WTC11 (cell line): Measurements from ENCODE around the gene ANGPTL5. TPM values are rescaled to one million over a fixed set of nuclear protein-coding genes. Genes with fewer than 3 reads are reported as not detected.

Source experiments
- ATAC-seq: fragments of 200-7000 bp; cut with Tn5 transposase; 2 replicates; pipeline ENCODE4 v1.10.0; 2021; ENCODE audit warnings: mild to moderate bottlenecking, moderate library complexity
- CTCF ChIA-PET: fragments of 300-600 bp; sonication (Branson Sonifier 250); formaldehyde crosslinking; loops from one replicate; lab custom pipeline; 2021; ENCODE audit warnings: antibody characterized with exemption; lab: Charles Lee
- POLR2A ChIA-PET: fragments of 350-600 bp; sonication (Branson Sonifier 250); formaldehyde crosslinking; loops from one replicate; lab custom pipeline; 2021; ENCODE audit warnings: antibody characterized with exemption; lab: Charles Lee
- DNase-seq: peaks from one replicate; pipeline ENCODE4 v3.0.0; 2021; ENCODE audit warnings: low spot score
- H3K27ac Mint-ChIP-seq: 2 replicates; pipeline ENCODE4 v1.8.0; 2021; ENCODE audit warnings: mixed read lengths
- H3K27me3 Mint-ChIP-seq: 2 replicates; pipeline ENCODE4 v1.8.0; 2021; ENCODE audit warnings: low read depth, mild to moderate bottlenecking, moderate library complexity, mixed read lengths
- H3K36me3 Mint-ChIP-seq: 2 replicates; pipeline ENCODE4 v1.8.0; 2021; ENCODE audit warnings: mixed read lengths
- H3K4me1 Mint-ChIP-seq: 2 replicates; pipeline ENCODE4 v1.8.0; 2022; ENCODE audit warnings: mixed read lengths
- H3K4me3 Mint-ChIP-seq: 2 replicates; pipeline ENCODE4 v1.8.0; 2021; ENCODE audit warnings: mild to moderate bottlenecking, moderate library complexity, mixed read lengths
- H3K9me3 Mint-ChIP-seq: 2 replicates; pipeline ENCODE4 v1.8.0; 2021; ENCODE audit warnings: mixed read lengths
- ATF2 ChIP-seq: sonication (generic); formaldehyde crosslinking; IDR thresholded peaks from 2 replicates; pipeline ENCODE4 v1.8.1; 2022; ENCODE audit warnings: low read depth, missing genetic modification reagents, borderline replicate concordance
- ESRRA ChIP-seq: sonication (generic); formaldehyde crosslinking; IDR thresholded peaks from 2 replicates; pipeline ENCODE4 v1.8.1; 2022; ENCODE audit warnings: mild to moderate bottlenecking, missing genetic modification reagents, borderline replicate concordance
- ETV6 ChIP-seq: sonication (generic); formaldehyde crosslinking; IDR thresholded peaks from 2 replicates; pipeline ENCODE4 v1.8.1; 2022; ENCODE audit warnings: mild to moderate bottlenecking, missing genetic modification reagents
- GRHL2 ChIP-seq: fragments of 250-450 bp; sonication (Bioruptor Pico); IDR thresholded peaks from 2 replicates; pipeline ENCODE4 v1.8.0; 2022; ENCODE audit warnings: mild to moderate bottlenecking, moderate library complexity; ENCODE audit not compliant: insufficient replicate concordance, severe bottlenecking
- IRF1 ChIP-seq: sonication (generic); formaldehyde crosslinking; IDR thresholded peaks from 2 replicates; pipeline ENCODE4 v1.8.0; 2023; ENCODE audit warnings: missing genetic modification reagents
- NFATC4 ChIP-seq: fragments of 250-450 bp; sonication (Bioruptor Pico); IDR thresholded peaks from 2 replicates; pipeline ENCODE4 v1.9.0; 2021; ENCODE audit warnings: mild to moderate bottlenecking
- NR3C1 ChIP-seq: sonication (generic); formaldehyde crosslinking; conservative IDR thresholded peaks from 2 replicates; pipeline ENCODE4 v1.8.1; 2023; ENCODE audit warnings: low read depth, mild to moderate bottlenecking, missing genetic modification reagents
- SOX15 ChIP-seq: fragments of 250-450 bp; sonication (Bioruptor Pico); IDR thresholded peaks from 2 replicates; pipeline ENCODE4 v1.9.0; 2021; ENCODE audit warnings: mild to moderate bottlenecking
- SP1 ChIP-seq: sonication (generic); formaldehyde crosslinking; conservative IDR thresholded peaks from 2 replicates; pipeline ENCODE4 v1.8.1; 2022; ENCODE audit warnings: missing genetic modification reagents
- TCF7 ChIP-seq: sonication (generic); formaldehyde crosslinking; IDR thresholded peaks from 2 replicates; pipeline ENCODE4 v1.8.0; 2022; ENCODE audit warnings: mild to moderate bottlenecking, low read depth, missing genetic modification reagents, moderate library complexity
- ZBTB21 ChIP-seq: sonication (generic); formaldehyde crosslinking; IDR thresholded peaks from 2 replicates; pipeline ENCODE4 v1.8.1; 2023; ENCODE audit warnings: mild to moderate bottlenecking, missing genetic modification reagents, borderline replicate concordance
- ZNF121 ChIP-seq: sonication (generic); formaldehyde crosslinking; IDR thresholded peaks from 2 replicates; pipeline ENCODE4 v1.8.0; 2023; ENCODE audit warnings: missing genetic modification reagents
- ZNF138 ChIP-seq: sonication (generic); formaldehyde crosslinking; conservative IDR thresholded peaks from 2 replicates; pipeline ENCODE4 v1.8.1; 2022; ENCODE audit warnings: mild to moderate bottlenecking, moderate library complexity, missing genetic modification reagents
- ZNF219 ChIP-seq: sonication (generic); formaldehyde crosslinking; IDR thresholded peaks from 2 replicates; pipeline ENCODE4 v1.8.0; 2023; ENCODE audit warnings: missing genetic modification reagents, mild to moderate bottlenecking, borderline replicate concordance
- ZNF317 ChIP-seq: sonication (generic); formaldehyde crosslinking; IDR thresholded peaks from 2 replicates; pipeline ENCODE4 v1.8.1; 2023; ENCODE audit warnings: low read depth, mild to moderate bottlenecking, moderate library complexity, missing genetic modification reagents, borderline replicate concordance
- ZNF512 ChIP-seq: sonication (generic); formaldehyde crosslinking; IDR thresholded peaks from 2 replicates; pipeline ENCODE4 v1.8.1; 2022; ENCODE audit warnings: missing genetic modification reagents, borderline replicate concordance
- total RNA-seq: library from RNA; stranded (reverse); gene quantifications from 3 replicates; pipeline ENCODE4 v1.2.3, GENCODE V29; 2021
- TF ChIP-seq, protein P1 (sequence below): fragments of 250-450 bp; sonication (Bioruptor Pico); IDR thresholded peaks from 2 replicates; pipeline ENCODE4 v2.1.2; 2022; ENCODE audit warnings: mild to moderate bottlenecking, moderate library complexity
- TF ChIP-seq, protein P2 (sequence below): sonication (generic); formaldehyde crosslinking; IDR thresholded peaks from 2 replicates; pipeline ENCODE4 v1.8.1; 2023; ENCODE audit warnings: mild to moderate bottlenecking, missing genetic modification reagents, borderline replicate concordance
- TF ChIP-seq, protein P3 (sequence below): fragments of 250-450 bp; sonication (Bioruptor Pico); conservative IDR thresholded peaks from 2 replicates; pipeline ENCODE4 v1.9.0; 2021; ENCODE audit warnings: mild to moderate bottlenecking

The ANGPTL5 gene
- total RNA-seq, 1 experiment from 2014 or later = not detected

DNA sequence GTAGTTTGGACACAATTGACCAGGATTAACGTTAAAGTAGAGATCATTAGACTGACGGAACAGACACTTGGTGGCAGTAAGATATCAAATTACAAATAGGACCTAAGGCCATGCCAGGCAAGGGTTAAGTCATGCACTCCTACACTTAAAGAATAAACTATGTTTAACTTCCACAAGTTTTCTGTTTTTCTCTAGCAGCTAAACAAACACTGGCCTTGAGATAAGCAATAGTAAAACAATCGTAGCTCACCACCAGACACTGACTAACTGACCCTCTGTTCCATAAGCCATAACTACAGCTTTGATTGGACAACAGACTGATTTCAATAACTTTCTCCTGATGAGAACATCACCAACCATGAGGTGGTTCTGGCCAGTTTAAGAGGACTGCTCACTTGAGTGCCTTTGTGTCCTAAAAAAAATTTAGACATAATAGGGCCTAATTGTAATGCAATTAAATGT lies 3.5 kb downstream of the ANGPTL5 start:
- H3K4me3 Mint-ChIP-seq = no peak overlapping the region
- no peak for ATAC-seq
- H3K27me3 Mint-ChIP-seq = no peaks in the 10 kb centered on the region; the same call in 1 of the 2 replicates
- no peaks in the 10 kb centered on the region for H3K9me3 Mint-ChIP-seq
- ChIA-PET CTCF (interaction anchor here (0.8 to 1.0 kb wide), 2 partner anchors 33 to 95 kb away, joined by 3 read pairs; no protein-coding TSS in a partner anchor), POLR2A (no interaction called here)
- H3K36me3 Mint-ChIP-seq = no peaks in the 10 kb centered on the region
- TF ChIP-seq SP1 (CRISPR knock-in tag) = no peak
- TF ChIP-seq ESRRA = no peak
- TF ChIP-seq ZBTB21 (CRISPR knock-in tag) = no peak
- TF ChIP-seq ETV6 (CRISPR knock-in tag) = no peak
- TF ChIP-seq ATF2 (CRISPR knock-in tag) = no peak
- no peak for TF ChIP-seq SOX15
- no peak for TF ChIP-seq NFATC4 (CRISPR knock-in tag)
- no peak for TF ChIP-seq ZNF138 (CRISPR knock-in tag)
- no peak for TF ChIP-seq IRF1
- no peak for TF ChIP-seq TCF7 (CRISPR knock-in tag)
- no peak for TF ChIP-seq ZNF317 (CRISPR knock-in tag)
- TF ChIP-seq, protein P1, sequence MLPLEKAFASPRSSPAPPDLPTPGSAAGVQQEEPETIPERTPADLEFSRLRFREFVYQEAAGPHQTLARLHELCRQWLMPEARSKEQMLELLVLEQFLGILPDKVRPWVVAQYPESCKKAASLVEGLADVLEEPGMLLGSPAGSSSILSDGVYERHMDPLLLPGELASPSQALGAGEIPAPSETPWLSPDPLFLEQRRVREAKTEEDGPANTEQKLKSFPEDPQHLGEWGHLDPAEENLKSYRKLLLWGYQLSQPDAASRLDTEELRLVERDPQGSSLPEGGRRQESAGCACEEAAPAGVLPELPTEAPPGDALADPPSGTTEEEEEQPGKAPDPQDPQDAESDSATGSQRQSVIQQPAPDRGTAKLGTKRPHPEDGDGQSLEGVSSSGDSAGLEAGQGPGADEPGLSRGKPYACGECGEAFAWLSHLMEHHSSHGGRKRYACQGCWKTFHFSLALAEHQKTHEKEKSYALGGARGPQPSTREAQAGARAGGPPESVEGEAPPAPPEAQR (CRISPR knock-in tag) = no peak
- TF ChIP-seq, protein P2, sequence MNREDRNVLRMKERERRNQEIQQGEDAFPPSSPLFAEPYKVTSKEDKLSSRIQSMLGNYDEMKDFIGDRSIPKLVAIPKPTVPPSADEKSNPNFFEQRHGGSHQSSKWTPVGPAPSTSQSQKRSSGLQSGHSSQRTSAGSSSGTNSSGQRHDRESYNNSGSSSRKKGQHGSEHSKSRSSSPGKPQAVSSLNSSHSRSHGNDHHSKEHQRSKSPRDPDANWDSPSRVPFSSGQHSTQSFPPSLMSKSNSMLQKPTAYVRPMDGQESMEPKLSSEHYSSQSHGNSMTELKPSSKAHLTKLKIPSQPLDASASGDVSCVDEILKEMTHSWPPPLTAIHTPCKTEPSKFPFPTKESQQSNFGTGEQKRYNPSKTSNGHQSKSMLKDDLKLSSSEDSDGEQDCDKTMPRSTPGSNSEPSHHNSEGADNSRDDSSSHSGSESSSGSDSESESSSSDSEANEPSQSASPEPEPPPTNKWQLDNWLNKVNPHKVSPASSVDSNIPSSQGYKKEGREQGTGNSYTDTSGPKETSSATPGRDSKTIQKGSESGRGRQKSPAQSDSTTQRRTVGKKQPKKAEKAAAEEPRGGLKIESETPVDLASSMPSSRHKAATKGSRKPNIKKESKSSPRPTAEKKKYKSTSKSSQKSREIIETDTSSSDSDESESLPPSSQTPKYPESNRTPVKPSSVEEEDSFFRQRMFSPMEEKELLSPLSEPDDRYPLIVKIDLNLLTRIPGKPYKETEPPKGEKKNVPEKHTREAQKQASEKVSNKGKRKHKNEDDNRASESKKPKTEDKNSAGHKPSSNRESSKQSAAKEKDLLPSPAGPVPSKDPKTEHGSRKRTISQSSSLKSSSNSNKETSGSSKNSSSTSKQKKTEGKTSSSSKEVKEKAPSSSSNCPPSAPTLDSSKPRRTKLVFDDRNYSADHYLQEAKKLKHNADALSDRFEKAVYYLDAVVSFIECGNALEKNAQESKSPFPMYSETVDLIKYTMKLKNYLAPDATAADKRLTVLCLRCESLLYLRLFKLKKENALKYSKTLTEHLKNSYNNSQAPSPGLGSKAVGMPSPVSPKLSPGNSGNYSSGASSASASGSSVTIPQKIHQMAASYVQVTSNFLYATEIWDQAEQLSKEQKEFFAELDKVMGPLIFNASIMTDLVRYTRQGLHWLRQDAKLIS (CRISPR knock-in tag) = no peak
- TF ChIP-seq GRHL2 (CRISPR knock-in tag) = no peak
- no peak for TF ChIP-seq ZNF121 (CRISPR knock-in tag)
- TF ChIP-seq, protein P3, sequence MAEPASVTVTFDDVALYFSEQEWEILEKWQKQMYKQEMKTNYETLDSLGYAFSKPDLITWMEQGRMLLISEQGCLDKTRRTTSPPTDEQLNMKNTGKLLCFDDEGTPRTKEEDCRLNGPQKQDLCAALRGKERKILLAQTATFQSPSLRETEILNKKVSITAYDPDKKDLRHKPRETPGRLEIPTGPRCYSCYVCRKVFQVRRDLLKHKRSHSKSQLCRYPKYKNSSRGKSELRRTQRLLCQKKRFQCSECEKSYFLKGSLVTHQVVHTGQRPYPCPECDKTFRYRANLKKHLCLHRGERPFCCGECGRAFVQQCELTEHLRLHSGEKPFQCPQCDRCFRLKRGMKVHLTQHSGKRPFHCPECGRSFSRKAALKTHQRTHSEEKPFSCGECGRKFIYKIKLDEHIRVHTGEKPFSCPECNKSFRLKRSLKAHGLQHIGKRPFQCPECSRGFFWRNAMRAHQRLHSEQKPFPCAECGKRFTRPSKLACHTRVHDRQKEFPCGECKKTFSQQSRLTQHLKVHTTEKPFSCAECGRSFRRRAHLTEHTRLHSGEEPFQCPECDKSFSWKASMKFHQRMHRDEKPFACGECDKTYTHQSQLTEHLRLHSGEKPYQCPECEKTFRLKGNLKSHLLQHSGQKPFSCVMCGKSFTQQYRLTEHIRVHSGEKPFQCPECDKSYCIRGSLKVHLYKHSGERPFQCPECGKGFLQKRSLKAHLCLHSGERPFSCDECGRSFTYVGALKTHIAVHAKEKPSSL = no peak
- no peak for TF ChIP-seq ZNF219
- TF ChIP-seq NR3C1 (CRISPR knock-in tag) = no peak
- TF ChIP-seq ZNF512 = no peak
- TF ChIP-seq, all 79 proteins: peak for 0
- Mint-ChIP-seq H3K27ac (no peak overlapping the region), H3K4me1 (peaks cover 36% of the 10 kb centered on the region)
- DNase-seq = no peak
